NCI-H1417 (cell line): ENCODE data around the gene TRPM4.
A peak's percentile ranks its signal among the peaks of the same experiment; 100 is the strongest.
"Not testable (repeated sequence)": the region's sequence is repeated elsewhere in the genome, so short reads cannot be mapped to it uniquely, and the experiment has no call there.

Experiments used
- DNase-seq, 3 experiments: peaks; one replicate each; lab custom pipeline; 2025; lab: John Stamatoyannopoulos, UW

The TRPM4 gene

DNA sequence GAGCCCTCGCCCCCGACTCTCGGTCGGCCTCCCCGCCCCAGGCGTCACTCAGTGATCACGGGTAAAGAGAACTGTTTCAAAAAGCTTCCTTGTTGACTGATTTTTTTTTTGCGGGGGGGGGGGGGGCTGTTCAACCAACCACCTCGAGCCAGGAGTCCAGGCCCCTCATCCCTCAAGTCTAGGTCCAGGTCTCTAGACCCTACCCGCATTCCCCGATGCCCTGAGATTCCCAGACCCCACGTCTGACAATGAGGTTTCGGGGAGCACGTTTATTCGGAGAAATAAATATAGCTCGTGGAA is 6.7 kb upstream of the TRPM4 start:
- no peak for DNase-seq

DNA sequence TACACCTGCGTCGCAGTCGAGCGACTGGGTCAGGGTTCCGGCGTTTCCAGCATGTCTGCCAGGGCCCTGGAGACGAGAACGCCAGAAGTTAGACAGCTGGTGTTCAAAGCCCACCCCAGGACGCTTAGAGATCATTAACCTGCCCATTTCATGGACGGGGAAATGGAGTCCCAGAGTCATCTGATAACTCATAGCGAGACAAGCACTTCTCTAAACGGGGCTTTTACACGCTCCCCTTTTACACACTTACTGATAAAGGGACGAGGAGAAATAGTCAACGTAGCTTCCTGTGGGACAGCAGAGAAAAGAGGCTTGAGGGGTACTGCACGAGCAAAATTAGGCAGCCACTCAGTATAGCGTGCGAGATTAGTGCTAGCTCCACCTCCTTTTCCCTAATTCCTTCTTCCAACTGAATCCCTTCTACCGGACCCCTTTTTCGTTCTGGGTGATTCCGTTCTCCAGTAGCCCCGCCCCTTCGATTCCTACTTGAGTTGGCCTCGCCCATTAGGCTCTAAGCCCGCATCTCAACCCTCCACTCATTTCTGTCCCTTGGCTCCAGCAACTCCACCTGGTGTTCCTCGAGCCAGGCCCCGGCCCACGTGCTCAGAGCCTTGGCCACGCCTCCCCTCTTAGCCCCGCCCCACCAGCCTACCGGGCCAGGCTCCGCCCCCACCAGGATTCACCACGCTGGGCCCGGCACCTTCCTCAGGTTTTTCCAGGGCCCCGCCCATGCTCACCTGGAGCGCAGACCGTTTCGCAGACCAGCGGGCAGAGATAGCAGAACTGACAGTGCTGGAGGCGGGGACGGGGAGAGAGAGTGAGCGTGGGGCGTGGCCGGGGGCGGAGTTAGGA is 6.1 kb upstream of the TRPM4 start:
- DNase-seq = peak; percentile 92 to 99 (median 96)

DNA sequence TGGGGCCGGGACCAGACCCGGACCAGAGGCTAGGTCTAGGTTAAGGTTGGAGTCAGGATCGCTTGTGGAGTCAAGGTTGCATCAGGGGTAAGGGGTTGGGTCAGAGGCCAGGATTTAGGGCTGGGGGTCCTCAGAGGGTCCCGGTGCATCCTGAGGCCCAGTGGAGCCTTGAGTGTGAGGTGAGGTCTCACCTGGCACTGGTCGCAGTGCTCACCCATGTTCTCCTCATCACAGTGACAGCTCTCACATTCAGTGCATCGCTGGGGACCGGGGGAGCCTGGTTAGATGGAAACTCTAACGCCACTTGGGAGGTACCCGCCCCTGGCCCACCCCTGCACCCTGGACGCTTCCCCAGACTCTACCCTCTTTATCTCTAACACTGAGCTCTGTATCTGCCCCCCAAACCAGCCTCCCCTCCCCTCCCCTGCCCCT is 5.5 kb upstream of the TRPM4 start:
- no peak for DNase-seq

DNA sequence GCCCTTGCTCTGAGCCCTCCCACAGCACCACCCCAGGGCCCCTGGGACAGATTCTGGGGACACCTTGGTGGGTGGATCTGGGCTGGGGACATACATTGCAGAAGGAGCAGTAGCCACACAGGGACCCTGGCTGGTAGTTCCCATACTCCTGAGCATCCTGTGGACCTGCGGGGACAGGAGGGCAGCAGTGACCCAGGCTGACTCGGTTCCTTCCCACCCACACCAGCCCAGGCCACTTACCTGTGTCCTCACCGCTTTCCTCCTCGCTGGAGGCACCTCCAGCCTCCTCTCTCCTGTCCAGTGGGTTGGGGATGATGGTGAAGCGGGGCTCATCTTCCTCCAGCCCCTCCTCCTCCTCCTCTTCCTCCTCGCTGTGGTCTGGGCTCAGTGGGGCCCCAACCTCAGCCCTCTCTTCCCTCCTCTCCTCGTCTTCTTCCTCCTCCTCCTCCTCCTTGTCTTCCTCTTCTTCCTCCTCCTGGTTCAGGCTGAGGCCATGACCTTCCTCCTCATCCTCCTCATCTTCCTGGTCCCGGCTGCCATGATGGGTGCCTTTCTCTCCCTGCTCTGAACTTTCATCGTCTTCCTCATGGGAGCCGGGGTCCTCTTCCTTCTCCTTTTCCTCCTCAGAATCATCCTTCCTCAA is 4.3 kb upstream of the TRPM4 start:
- no peak for DNase-seq

DNA sequence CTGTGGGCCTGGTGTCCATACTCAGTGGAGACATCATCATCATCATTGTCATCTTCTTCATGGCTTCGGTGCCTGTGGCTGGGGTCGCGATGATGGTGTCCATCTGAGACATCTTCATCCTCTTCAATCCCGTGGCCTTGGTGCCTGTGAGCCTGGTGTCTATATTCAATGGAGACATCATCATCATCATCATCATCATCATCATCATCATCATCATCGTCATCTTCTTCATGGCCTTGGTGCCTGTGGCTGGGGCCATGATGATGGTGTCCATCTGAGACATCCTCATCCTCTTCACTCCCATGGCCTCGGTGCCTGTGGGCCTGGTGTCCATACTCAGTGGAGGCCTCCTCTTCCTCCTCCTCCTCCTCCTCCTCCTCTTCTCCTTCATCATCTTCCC is 3.3 kb upstream of the TRPM4 start:
- no peak for DNase-seq

DNA sequence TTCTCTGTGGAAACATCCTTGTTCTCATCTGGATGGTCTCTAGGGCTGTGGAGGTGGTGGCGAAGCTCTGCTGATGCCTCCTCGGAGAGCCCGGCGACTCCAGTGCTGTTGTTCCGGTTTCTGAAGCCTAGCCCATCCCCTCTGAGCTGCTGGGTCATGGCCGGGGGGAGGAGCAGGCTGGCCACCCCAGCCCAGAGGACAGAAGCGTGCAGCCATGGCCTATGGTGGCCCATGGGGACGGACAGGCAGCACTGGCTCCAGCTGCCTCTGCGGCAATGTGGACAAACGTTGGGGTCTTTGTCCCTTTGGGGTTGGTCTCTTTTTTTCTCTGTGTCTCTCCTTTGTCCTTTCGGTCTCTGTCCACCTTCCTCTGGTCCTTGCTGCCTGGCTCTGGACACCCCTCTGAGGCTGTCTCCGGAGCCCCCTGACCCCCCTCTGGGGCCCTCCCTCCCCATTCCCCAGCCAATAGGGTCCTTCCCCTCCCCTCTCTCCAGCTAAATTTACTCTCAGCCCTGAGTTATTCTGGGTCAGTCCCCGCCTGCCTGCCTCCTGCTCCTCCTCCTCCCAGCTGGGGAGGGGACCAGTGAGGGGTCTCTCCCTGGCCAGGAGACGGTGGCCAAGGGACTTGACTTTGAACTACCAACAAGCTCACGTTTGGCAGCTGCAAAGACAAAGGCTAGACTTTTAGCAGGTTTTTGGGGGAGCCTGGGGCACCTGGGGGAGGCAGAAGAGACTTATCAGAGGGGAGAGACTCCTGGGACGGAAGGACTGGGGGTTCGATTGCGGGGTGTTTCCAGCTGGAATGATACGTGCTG is 2.4 kb upstream of the TRPM4 start, which contains the start of gene HRC:
TSS of gene HRC (minus strand) at position 392 of the 815 bp plus-strand sequence. CDS start at position 233, 159 bp downstream.
- no peak for DNase-seq

DNA sequence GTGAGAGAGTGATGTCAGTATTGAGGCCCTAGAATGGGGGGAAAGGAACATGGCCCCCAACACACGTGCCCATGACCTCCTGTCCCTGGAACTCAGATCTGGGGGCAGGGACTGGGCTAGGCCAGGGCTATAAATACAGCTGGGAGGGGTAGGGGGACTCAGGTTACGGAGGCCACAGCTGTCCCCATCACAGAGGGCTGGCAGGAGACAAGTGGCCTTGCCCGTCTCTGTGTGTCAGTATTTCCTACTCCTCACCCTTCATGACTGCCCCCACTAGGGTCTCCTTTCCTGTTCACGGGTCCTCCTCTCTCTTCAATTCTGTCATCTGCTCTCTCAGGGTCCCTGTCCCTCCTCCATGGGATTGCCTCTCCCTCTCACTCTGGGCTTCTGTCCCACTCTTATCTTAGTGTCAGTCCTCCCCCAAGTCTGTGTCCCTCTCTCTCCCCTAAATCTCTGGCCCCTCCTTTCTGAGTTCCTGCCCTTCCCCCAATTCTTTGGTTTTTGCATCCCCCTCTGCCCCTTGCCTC is 1.7 kb upstream of the TRPM4 start:
- no peak for DNase-seq

DNA sequence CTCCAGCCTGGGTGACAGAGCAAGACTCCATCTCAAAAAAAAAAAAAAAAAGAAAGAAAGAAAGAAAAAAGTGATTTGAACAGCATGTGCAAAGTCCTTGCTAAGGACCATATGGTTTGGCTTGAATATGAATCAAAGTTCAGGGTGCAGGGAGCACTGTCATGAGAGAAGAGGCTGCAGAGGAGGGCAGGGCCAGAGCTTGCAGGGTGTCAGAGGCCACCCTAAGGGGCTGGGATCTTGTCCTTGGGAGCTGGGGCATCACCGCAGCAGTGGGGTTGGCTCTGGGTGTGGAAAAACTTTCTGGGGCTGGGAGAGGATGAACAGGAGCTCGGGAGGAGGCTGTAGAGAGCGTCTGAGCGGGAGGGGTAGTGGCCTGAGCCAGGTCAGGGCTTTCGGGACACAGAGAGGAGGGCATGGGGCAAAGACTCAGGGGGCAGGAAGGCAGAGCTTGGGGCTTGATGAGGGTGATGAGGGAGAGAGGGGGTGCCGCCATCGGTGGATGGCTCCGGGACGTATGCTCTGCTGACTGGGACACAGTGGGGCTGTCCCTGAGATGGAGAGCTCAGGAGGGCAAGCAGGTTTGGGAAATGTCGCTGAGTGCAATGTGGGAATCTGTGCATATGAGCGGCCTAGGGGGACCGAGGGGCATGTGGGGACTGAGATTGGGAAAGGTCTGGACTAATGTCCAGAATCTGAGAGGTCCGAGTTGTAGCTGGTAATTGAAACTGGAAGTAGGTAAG is 3.0 kb downstream of the TRPM4 start:
- DNase-seq = no peak

DNA sequence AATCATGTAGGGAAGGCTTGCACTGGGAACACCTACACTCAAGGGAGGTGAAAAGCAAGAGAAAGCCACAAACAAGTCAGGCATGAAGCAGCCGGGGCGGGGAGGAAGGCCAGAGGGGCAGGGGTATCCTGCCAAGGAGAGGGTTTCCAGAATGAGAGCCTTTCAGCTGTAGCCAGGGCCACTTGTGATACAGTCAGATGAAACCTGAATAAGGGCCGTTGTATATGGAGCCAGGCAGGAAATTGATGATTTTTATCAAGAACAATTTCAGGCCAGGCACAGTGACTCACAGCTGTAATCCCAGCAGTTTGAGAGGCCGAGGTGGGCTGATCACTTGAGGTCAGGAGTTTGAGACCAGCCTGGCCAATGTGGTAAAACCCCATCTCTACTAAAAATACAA is 4.4 kb downstream of the TRPM4 start:
- no peak for DNase-seq

DNA sequence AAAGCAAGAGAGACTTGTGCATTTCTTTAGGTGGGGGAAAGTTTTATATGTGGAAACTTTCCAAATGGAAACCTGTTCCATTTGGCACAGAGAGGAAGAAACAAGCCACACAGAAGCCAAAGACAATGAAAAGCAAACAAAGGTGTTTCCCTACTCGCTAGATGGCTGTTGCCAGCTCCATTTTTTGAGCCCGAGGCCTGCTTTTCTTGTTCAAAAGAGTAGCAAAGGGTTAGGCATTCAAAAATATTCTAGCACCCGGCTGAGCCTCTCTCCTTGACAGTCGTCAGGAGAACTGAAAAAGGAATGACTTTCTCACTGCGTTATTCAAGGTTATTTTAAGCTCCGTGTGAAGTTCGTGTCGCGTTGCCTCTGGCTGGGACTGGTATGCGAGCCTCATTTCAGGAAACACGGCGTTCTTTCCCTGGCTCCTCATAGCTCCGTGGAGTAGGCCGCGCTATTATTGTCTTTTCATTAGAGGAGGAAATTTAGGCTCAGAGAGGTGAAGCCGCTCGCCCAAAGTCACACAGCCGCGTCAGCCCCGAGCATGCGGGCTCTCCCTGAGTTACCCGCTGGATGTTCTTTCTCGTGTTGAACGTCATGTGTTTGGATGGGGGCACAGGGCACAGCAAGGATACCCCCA is 7.6 kb downstream of the TRPM4 start:
- DNase-seq = peak in 1 of 3 experiments; percentile 2

DNA sequence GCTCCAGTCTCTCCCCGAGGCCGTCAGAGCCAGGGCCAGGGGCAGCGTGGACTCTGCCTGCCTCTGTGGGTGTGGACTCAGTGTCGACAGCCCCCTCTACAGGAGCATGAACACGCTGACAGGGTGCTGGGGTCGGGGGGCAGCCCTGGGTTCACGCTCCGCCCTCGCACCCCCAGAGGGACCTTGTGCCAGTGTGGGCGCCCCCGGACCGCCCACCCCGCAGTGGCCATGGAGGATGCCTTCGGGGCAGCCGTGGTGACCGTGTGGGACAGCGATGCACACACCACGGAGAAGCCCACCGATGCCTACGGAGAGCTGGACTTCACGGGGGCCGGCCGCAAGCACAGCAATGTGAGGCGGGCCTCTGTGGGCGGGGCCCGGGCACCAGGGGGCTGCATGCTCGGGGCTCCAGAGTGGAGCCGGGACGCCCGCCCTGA is 8.3 kb downstream of the TRPM4 start:
- DNase-seq = no peak

DNA sequence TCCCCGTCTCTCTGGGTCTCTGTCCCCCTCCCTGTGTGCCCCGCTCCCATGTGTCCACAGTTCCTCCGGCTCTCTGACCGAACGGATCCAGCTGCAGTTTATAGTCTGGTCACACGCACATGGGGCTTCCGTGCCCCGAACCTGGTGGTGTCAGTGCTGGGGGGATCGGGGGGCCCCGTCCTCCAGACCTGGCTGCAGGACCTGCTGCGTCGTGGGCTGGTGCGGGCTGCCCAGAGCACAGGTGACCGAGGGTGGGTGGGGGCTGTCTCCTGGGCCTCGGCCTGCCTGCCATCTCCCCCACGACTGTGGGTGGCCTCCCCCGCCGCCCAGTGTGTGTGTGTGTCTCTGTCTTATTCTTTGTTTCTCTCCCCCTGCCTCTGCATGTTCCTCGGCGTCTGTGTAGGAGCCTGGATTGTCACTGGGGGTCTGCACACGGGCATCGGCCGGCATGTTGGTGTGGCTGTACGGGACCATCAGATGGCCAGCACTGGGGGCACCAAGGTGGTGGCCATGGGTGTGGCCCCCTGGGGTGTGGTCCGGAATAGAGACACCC is 10.3 kb downstream of the TRPM4 start:
- no peak for DNase-seq

DNA sequence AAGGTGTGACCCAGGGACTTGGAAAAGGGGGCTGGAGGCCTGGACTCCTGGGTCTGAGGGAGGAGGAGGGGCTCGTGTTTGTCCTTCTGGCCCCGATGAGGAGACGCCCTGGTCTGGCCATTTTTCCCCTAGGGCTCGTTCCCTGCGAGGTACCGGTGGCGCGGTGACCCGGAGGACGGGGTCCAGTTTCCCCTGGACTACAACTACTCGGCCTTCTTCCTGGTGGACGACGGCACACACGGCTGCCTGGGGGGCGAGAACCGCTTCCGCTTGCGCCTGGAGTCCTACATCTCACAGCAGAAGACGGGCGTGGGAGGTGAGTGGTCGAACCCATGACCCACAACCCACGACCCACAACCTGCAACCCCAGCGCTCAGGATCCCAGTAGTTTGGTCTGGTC is 10.8 kb downstream of the TRPM4 start:
- no peak for DNase-seq

DNA sequence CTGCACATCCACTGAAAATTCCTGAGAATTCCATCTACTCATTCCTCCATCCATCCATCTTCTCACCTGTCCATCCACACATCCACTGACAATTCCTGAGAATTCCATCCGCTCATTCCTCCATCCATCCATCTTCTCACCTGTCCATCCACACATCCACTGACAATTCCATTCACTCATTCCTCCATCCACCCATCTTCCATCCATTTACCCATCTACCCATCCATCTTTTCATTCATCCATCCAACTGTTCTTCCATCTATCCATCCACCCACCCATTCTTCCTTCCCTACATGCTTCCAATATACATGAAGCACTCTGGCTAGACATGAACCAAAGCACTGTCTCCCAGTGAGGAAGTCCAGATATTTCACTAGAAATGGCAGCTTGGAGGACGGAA is 15.6 kb downstream of the TRPM4 start:
- no peak for DNase-seq

DNA sequence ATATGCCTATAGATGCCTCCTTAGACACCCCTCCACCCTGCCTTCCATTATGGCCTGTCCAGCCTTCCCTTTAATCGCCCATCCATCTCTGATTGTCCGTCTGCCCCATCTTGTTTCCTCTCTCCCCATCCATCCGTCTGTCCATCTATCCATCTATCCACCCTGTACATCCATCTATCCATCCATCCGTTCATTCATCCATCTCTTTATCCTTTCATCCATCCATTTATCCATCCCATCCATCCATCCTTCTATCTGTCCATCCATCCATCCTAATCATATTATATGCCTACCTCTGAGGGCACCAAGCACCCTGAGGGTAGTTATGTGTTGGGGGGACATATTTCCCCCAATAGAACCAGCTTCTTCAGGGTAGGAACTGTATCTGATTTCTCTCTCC is 23.1 kb downstream of the TRPM4 start:
- DNase-seq = no peak

DNA sequence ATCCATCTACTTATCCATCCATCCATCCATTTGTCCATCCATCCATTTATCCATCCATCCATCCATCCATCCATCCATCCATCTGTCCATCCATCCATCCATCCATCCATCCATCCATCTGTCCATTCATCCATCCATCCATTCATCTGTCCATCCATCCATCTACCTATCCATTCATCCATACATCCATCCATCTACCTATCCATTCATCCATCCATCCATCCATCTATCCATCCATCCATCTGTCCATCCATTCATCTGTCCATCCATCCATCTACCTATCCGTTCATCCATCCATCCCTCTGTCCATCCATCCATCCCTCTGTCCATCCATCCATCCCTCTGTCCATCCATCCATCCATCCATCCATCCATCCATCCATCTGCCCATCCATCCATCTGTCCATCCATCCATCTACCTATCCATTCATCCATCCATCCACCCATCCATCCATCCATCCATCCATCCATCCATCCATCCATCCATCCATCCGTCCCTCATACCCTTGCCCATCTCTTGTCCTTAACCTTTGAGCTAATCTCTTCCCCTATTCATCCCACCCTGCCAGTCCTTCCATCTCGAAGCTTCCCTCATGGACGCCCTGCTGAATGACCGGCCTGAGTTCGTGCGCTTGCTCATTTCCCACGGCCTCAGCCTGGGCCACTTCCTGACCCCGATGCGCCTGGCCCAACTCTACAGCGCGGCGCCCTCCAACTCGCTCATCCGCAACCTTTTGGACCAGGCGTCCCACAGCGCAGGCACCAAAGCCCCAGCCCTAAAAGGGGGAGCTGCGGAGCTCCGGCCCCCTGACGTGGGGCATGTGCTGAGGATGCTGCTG is 24.6 kb downstream of the TRPM4 start:
- not testable (repeated sequence) for DNase-seq

DNA sequence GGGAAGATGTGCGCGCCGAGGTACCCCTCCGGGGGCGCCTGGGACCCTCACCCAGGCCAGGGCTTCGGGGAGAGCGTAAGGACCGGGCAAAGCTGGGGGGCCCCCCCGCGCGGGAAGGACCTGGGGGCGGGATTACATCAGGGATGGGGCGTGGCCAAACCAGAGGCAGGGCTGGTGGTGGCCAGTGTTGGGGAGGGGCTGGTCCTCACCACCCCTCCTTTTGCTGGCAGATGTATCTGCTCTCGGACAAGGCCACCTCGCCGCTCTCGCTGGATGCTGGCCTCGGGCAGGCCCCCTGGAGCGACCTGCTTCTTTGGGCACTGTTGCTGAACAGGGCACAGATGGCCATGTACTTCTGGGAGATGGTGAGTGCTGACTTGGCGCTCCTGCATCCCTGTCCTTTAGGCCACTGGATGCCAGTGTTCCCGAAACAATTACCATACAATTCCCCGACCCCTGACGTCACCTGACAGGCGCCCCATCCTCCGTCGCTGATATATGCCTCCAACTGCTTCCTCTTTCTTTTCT is 25.3 kb downstream of the TRPM4 start:
- no peak for DNase-seq

DNA sequence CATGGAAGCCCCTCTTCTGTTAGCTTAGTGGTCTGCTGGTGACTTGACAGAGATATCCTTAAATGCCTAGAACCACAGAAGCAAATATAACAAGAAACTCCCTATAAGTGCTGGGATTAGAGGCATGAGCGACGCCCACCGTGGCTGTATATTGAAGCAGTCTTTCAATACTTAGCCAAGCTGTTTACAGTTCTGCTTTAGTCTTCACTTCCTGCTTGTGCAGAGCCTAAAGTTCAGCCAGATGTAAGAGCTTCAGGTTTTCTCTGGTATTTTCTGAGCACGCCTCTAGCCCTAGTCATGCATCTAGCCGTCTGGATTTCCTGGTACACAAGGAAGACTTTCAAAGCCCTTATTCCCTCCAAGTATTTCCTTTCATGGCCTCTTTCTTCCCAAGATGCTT is 28.5 kb downstream of the TRPM4 start:
- no peak for DNase-seq

DNA sequence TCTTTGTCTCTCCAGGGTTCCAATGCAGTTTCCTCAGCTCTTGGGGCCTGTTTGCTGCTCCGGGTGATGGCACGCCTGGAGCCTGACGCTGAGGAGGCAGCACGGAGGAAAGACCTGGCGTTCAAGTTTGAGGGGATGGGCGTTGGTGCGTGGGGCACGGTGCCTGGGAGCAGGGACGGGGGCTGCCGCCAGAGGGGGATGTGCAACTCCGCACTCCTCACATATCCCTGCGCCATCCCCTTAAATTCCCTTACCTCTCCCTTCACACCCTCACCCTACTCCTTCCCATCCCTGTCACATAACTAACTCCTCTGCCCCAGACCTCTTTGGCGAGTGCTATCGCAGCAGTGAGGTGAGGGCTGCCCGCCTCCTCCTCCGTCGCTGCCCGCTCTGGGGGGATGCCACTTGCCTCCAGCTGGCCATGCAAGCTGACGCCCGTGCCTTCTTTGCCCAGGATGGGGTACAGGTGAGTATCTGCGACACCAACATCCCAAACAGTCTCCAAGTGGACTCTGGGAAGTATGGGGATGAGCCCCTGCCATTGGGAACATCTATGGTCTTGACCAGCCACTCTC is 31.1 kb downstream of the TRPM4 start:
- DNase-seq = no peak
